ENCODE data around the gene DYNC2LI1.

The DYNC2LI1 gene

GRCh38 chr2:43818761-43819160 lies 44.9 kb downstream of the DYNC2LI1 start:
- DNase-seq (ENCODE audit: low read depth): no peak

DNA sequence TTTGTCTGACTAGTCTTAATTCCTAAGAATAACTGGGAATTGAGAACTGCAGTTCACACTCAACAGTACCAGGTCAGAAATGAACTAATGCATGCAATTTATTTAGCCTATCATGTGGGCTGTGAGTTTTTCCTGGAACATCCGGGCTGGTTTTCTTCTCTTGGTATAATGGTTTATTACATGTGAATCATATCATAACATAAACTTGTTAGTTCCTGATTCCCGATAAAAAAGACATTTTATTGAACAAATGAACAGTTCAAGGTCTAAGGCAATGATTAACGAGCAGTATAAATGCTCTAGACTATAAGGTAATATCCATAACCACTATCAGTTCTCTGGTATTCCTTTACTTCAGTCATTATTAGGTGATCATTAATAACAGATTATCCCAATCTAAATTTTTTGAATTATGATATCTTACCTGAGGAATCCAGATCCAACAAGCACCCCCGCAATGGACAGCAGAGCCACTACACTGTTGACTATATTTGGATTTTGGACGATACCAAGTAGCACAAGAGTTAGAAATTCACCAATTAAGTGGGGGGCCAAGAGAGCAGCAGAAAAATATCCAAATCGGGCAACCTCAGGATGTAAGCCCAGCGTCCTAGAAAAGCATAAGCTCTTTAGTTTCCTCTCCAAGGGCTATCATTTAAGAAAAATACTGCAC lies 45.8 kb downstream of the DYNC2LI1 start:
- DNase-seq (ENCODE audit: low read depth): no peak

- no peak for DNase-seq (ENCODE audit: low read depth)
Measured at GRCh38 chr2:43822839-43823238, 49.0 kb downstream of the DYNC2LI1 start.

- DNase-seq (ENCODE audit: low read depth): no peak
Measured at GRCh38 chr2:43823751-43824150, 49.9 kb downstream of the DYNC2LI1 start.

GRCh38 chr2:43824512-43824911 lies 50.7 kb downstream of the DYNC2LI1 start:
- DNase-seq (ENCODE audit: low read depth): no peak

- no peak for DNase-seq (ENCODE audit: low read depth)
Measured at GRCh38 chr2:43824951-43825493, 51.2 kb downstream of the DYNC2LI1 start.

- no peak for DNase-seq (ENCODE audit: low read depth)
Measured at GRCh38 chr2:43825841-43826240, 52.0 kb downstream of the DYNC2LI1 start.

DNA sequence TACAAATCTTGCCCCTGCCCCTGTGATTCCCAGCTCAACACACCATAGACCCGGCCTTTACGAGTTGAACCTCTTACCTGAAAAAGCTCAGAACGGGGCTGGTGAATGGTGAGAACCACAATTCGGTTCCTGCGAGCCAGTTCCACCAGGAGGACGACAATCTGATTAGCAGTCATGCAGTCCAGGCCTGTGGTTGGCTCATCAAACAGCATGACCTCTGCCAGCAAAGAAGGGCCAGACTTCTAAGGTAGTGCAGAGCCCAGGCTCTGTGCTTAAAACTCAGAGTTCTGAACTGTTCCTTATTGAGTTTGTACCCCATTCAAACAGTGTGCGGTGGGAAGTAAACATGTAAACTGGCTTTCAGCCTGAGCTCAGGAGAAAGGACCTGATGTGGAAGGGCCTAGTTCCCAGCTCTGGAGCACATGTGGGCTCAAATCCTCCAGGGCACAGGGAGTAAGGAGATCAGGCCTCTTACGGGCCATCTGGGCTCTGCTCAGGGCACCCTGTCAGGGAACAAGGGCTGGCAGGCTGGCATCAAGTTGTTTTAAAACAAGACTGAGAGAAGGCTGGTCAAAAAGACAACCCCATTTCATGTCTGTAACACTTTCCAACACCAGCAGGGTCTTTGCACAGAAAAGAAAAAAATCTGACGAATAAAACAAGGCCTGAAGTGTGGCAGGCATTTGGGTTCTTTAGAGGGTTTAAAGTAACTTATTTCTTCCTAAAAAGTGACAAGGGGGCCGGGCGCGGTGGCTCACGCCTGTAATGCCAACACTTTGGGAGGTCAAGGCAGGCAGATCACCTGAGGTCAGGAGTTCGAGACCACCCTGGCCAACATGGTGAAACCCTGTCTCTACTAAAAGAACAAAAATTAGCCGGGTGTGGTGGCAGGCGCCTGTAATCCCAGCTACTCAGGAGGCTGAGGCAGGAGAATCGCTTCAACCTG lies 52.7 kb downstream of the DYNC2LI1 start:
- no peak for DNase-seq (ENCODE audit: low read depth)

- no peak for DNase-seq (ENCODE audit: low read depth)
Measured at GRCh38 chr2:43831543-43832294, 57.9 kb downstream of the DYNC2LI1 start.

DNA sequence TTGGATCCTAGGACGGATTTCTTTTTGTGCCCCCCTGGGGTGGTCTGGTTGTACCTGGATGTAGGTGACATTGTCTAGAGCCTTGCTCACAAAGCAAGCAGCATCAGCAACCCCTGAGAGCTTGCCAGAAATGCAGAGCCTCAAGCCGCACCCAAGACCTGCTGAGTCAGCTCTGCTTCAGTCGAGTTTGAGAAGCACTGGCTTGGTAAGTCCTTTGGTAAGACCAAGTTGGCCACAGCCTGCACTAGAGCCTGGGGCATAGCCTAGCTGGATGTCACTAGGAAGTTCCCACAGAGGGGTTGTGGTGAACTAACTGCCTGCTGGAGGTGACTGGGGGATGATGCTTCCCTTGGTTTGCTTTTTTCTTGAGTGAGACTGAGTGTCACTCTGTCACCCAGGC lies 58.6 kb downstream of the DYNC2LI1 start:
- no peak for DNase-seq (ENCODE audit: low read depth)

- DNase-seq (ENCODE audit: low read depth): no peak
Measured at GRCh38 chr2:43837033-43837432, 63.2 kb downstream of the DYNC2LI1 start.

GRCh38 chr2:43837831-43838559 lies 64.2 kb downstream of the DYNC2LI1 start:
- no peak for DNase-seq (ENCODE audit: low read depth)

GRCh38 chr2:43838560-43839267 lies 64.9 kb downstream of the DYNC2LI1 start, which contains the start of the genes ABCG5 and ABCG8:
Gene ABCG5, minus strand, starts transcription at chr2:43838839. Its CDS starts 160 bp downstream, at chr2:43838679.
Gene ABCG8, plus strand, starts transcription at chr2:43838971. Its CDS starts 83 bp downstream, at chr2:43839054.
- no peak for DNase-seq (ENCODE audit: low read depth)

- no peak for DNase-seq (ENCODE audit: low read depth)
Measured at GRCh38 chr2:43839776-43840564, 66.1 kb downstream of the DYNC2LI1 start.

- DNase-seq (ENCODE audit: low read depth): no peak
Measured at GRCh38 chr2:43840965-43841364, 67.1 kb downstream of the DYNC2LI1 start.

DNA sequence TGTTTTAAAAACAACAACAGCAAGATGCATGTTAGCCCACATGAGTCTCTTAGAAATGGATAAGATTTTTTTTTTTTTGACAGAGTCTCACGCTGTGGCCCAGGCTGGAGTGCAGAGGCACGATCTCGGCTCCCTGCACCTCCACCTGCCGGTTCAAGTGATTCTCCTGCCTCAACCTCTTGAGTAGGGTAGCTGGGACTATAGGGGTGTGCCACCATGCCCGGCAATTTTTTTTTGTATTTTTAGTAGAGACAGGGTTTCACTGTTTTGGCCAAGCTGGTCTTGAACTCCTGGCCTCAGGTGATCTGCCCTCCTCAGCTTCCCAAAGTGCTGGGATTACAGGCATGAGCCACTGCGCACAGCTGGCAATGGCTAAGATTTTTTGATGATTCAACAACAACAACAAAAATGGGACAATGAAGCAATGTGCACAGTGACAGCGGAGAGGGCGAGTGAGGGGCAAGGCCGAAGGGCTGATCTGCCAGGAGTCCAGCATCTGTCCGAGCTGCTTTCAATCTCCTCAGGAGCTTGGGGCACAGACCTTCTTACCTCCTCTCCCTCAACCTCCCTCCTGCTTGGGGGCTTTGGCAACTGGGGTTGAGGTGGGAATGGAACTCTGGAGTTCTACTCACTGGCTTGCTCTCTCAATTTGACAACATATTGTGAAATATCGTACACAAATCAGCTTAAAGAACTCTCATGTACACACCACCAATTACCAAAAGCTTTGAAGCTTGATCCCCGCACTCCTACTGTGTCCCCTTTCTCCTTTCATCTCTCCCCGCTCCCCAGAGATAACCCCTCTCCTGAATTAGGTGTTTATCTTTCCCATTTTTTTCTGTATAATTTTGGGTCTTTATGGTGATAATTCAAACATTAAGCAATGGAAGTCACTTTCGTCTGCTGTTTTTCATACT lies 68.4 kb downstream of the DYNC2LI1 start:
- DNase-seq (ENCODE audit: low read depth): no peak

- no peak for DNase-seq (ENCODE audit: low read depth)
Measured at GRCh38 chr2:43842866-43843226, 69.0 kb downstream of the DYNC2LI1 start.

DNA sequence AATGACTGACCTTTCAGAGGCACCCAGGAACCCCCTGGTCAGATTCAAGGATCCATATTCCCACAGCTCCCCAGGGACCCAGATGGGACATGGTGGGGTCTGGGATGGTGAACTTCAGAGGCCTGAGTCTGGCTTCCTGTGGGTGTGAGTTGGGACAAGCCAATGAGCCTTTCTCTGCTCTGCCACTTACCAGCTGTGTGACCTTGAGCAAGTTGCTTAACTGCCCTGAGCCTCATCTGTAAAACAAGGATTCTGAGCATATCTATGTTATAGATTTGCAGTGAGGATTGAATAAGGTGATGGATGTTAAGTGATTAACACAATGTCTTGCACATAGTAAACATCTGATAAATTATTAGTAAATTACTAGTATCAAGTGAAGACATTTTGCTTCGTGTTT lies 71.3 kb downstream of the DYNC2LI1 start:
- DNase-seq (ENCODE audit: low read depth): no peak

Measured in T-helper 22 cell (primary cell).